Activated CD8-positive, alpha-beta memory T cell treated with anti-CD3 and anti-CD28 coated beads, Interleukin-2, amount 50 U/mL, for 24 hours (primary cell): ENCODE measurements around the gene SLC7A5.
"Not testable (repeated sequence)": the region's sequence is repeated elsewhere in the genome, so short reads cannot be mapped to it uniquely, and the experiment has no call there.

Experiments
- DNase-seq: peaks from one replicate; pipeline ENCODE4 v3.0.0-alpha.2; 2020; ENCODE audit errors: extremely low read depth

The SLC7A5 gene

GRCh38 chr16:87888346-87888745 lies 19.0 kb upstream of the SLC7A5 start:
- DNase-seq: not testable (repeated sequence)

- DNase-seq: not testable (repeated sequence)
These were observed 18.6 kb upstream of the SLC7A5 start for GRCh38 chr16:87887931-87888330.

GRCh38 chr16:87885371-87885967 lies 16.2 kb upstream of the SLC7A5 start:
- DNase-seq: not testable (repeated sequence)

GRCh38 chr16:87882436-87883019 lies 13.2 kb upstream of the SLC7A5 start:
- DNase-seq: no peak

GRCh38 chr16:87881324-87882200 lies 12.3 kb upstream of the SLC7A5 start:
- no peak for DNase-seq

- no peak for DNase-seq
These were observed 10.9 kb upstream of the SLC7A5 start for GRCh38 chr16:87880117-87880696.

GRCh38 chr16:87879411-87880013 lies 10.2 kb upstream of the SLC7A5 start:
- DNase-seq: not testable (repeated sequence)

- DNase-seq: no peak
These were observed 9.4 kb upstream of the SLC7A5 start for GRCh38 chr16:87878704-87879103.

GRCh38 chr16:87877942-87878507 lies 8.7 kb upstream of the SLC7A5 start:
- no peak for DNase-seq

GRCh38 chr16:87874639-87875427 lies 5.5 kb upstream of the SLC7A5 start:
- peak; percentile 69 for DNase-seq

- DNase-seq: not testable (repeated sequence)
These were observed 1.3 kb upstream of the SLC7A5 start for GRCh38 chr16:87870418-87871291.

GRCh38 chr16:87869879-87870417 lies 641 bp upstream of the SLC7A5 start:
- not testable (repeated sequence) for DNase-seq

- not testable (repeated sequence) for DNase-seq
These were observed 865 bp downstream of the SLC7A5 start for GRCh38 chr16:87868254-87869029.

GRCh38 chr16:87865902-87866555 lies 3.3 kb downstream of the SLC7A5 start:
- not testable (repeated sequence) for DNase-seq

GRCh38 chr16:87864331-87864989 lies 4.8 kb downstream of the SLC7A5 start:
- no peak for DNase-seq

- DNase-seq: not testable (repeated sequence)
These were observed 6.0 kb downstream of the SLC7A5 start for GRCh38 chr16:87863327-87863635.

- not testable (repeated sequence) for DNase-seq
These were observed 6.5 kb downstream of the SLC7A5 start for GRCh38 chr16:87862597-87863326.
